ENCODE data around the gene KCNN3. TPM values are rescaled to one million over a fixed set of nuclear protein-coding genes. Genes with fewer than 3 reads are reported as not detected.
A peak's percentile ranks its signal among the peaks of the same experiment; 100 is the strongest.
"Not testable (repeated sequence)": the region's sequence is repeated elsewhere in the genome, so short reads cannot be mapped to it uniquely, and the experiment has no call there.

The KCNN3 gene
- total RNA-seq, 3 donors from 2014 or later (not counting 1 experiment from before 2014, with no cell fraction given) = 0.05 to 0.95 TPM; not detected in 1

DNA sequence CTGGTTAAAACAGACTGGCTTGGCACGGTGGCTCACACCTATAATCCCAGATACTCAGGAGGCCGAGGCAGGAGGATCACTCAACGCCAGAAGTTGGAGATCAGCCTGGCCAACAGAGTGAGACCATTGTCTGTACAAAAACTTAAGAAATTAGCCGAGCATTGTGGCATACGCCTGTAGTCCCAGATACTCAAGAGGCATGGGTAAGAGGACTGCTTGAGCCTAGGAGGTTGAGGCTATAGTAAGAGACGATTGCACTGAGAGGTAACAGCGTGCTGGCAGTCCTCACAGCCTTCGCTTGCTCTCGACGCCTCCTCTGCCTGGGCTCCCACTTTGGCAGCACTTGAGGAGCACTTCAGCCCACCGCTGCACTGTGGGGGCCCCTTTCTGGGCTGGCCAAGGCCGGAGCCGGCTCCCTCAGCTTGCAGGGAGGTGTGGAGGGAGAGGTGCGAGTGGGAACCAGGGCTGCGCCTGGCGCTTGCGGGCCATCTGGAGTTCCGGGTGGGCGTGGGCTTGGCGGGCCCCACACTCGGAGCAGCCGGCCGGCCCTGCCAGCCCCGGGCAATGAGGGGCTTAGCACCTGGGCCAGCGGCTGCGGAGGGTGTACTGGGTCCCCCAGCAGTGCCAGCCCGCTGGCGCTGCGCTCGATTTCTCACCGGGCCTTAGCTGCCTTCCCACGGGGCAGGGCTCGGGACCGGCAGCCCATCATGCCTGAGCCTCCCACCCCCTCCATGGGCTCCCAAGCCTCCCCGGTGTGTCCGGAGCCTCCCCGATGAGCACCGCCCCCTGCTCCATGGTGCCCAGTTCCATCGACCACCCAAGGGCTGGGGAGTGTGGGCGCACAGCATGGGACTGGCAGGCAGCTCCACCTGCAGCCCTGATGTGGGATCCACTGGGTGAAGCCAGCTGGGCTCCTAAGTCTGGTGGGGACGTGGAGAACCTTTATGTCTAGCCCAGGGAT is 199.5 kb downstream of the KCNN3 start:
- H3K27me3 Mint-ChIP-seq (ENCODE audit: low read depth in 2 of 2); H3K27ac ChIP-seq (ENCODE audit: low read length); ATAC-seq; H3K4me3 ChIP-seq (ENCODE audit: low read length); H3K4me1 Mint-ChIP-seq; H3K36me3 ChIP-seq (ENCODE audit: control insufficient read depth, insufficient read depth, low read length); H3K36me3 Mint-ChIP-seq; DNase-seq; H3K4me3 Mint-ChIP-seq; intact Hi-C loops (cut with micrococcal nuclease); H3K27me3 ChIP-seq (ENCODE audit: control insufficient read depth, insufficient read depth, low read length); H3K27ac Mint-ChIP-seq; H3K9me3 Mint-ChIP-seq; H3K4me1 ChIP-seq (ENCODE audit: control insufficient read depth, insufficient read depth, low read length); H3K9me3 ChIP-seq (ENCODE audit: control insufficient read depth, insufficient read depth, low read length): not testable (repeated sequence)
- 95% methylated on average over 34 of the region's 41 CpGs for WGBS (ENCODE audit: insufficient coverage)

GRCh38 chr1:154669464-154670282 is 200.4 kb downstream of the KCNN3 start:
- no peaks in the 10 kb centered on the region for H3K27me3 ChIP-seq (ENCODE audit: control insufficient read depth, insufficient read depth, low read length)
- Mint-ChIP-seq H3K27ac (no peak overlapping the region), H3K36me3 (no peaks in the 10 kb centered on the region), H3K4me3 (no peak overlapping the region), H3K27me3 (ENCODE audit: low read depth in 2 of 2) (peaks cover 3 to 10% of the 10 kb centered on the region in 2 donors), H3K4me1 (no peaks in the 10 kb centered on the region), H3K9me3 (no peaks in the 10 kb centered on the region)
- no peaks in the 10 kb centered on the region for H3K9me3 ChIP-seq (ENCODE audit: control insufficient read depth, insufficient read depth, low read length)
- DNase-seq (peak; percentile 26 to 87), ATAC-seq (peak; percentile 76 to 85 (median 80))
- peak; percentile 23 for TF ChIP-seq CTCF (IDR thresholded peaks at IDR 0.05)
- no peak overlapping the region for H3K27ac ChIP-seq (ENCODE audit: low read length)
- intact Hi-C loops (cut with micrococcal nuclease) = loop anchor here (2.0 kb wide), 1 partner anchor 91 kb away; no protein-coding TSS in a partner anchor
- no peak overlapping the region for H3K4me3 ChIP-seq (ENCODE audit: low read length)
- no peaks in the 10 kb centered on the region for H3K36me3 ChIP-seq (ENCODE audit: control insufficient read depth, insufficient read depth, low read length)
- 69% methylated on average over 8 of the region's 9 CpGs for WGBS (ENCODE audit: insufficient coverage)
- H3K4me1 ChIP-seq (ENCODE audit: control insufficient read depth, insufficient read depth, low read length) = no peaks in the 10 kb centered on the region

- DNase-seq (no peak), ATAC-seq (no peak)
- no peaks in the 10 kb centered on the region for H3K4me1 Mint-ChIP-seq
- H3K27ac Mint-ChIP-seq = no peak overlapping the region
- H3K27me3 ChIP-seq (ENCODE audit: control insufficient read depth, insufficient read depth, low read length) = no peaks in the 10 kb centered on the region
- intact Hi-C loops (cut with micrococcal nuclease) = no loop called here
- H3K4me1 ChIP-seq (ENCODE audit: control insufficient read depth, insufficient read depth, low read length) = no peaks in the 10 kb centered on the region
- no peaks in the 10 kb centered on the region for H3K36me3 Mint-ChIP-seq
- H3K9me3 Mint-ChIP-seq = no peaks in the 10 kb centered on the region
- H3K4me3 ChIP-seq (ENCODE audit: low read length) = no peak overlapping the region
- no peaks in the 10 kb centered on the region for H3K9me3 ChIP-seq (ENCODE audit: control insufficient read depth, insufficient read depth, low read length)
- no peak for TF ChIP-seq CTCF (IDR thresholded peaks at IDR 0.05)
- no peaks in the 10 kb centered on the region for H3K36me3 ChIP-seq (ENCODE audit: control insufficient read depth, insufficient read depth, low read length)
- no peak overlapping the region for H3K4me3 Mint-ChIP-seq
- H3K27ac ChIP-seq (ENCODE audit: low read length) = no peak overlapping the region
- 76% methylated on average over 7 of the region's 7 CpGs for WGBS (ENCODE audit: insufficient coverage)
- peaks cover 3 to 21% of the 10 kb centered on the region in 2 donors for H3K27me3 Mint-ChIP-seq (ENCODE audit: low read depth in 2 of 2)
These were observed 203.9 kb downstream of the KCNN3 start for GRCh38 chr1:154666051-154666790.
